ENCODE data around the gene LASP1NB.

Gene LASP1NB

DNA sequence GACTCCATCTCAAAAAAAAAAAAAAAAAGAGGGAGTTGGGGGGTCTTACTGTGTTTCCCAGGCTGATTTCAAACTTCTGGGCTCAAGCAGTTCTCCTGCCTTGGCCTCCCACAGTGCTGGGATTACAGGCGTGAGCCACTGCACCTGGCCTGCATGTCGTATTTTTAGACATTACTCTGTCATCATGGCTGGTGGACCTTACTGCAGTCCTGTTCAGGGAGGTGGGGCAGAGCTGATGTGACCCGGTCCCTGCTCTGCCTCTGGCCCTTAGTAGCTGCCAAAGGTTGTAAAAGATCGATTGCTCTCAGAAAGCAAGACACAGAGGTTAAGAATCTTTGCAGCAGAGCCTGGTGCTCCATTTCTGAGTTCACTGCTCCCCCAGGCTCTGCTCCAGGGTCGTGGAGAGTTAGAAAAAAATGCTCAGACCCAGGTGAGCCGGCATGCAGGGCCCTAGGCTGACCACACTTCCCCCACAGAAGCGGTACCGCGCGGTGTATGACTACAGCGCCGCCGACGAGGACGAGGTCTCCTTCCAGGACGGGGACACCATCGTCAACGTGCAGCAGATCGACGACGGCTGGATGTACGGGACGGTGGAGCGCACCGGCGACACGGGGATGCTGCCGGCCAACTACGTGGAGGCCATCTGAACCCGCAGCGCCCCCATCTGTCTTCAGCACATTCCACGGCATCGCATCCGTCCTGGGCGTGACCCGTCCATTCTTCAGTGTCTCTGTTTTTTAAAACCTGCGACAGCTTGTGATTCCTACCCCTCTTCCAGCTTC, 7.1 kb upstream of the LASP1NB start:
- WGBS (ENCODE audit: low lambda C conversion rate) = 94% methylated on average over 23 of the region's 37 CpGs
- ChIA-PET CTCF (interaction anchor here (1.8 kb wide), 1 partner anchor 10 kb away, joined by 5 read pairs; no protein-coding TSS in a partner anchor), POLR2A (no interaction called here)
- no peak for TF ChIP-seq FOXJ3 (CRISPR knock-in tag; IDR thresholded peaks at IDR 0.05)
- no peak for TF ChIP-seq JUND (IDR thresholded peaks at IDR 0.05)
- TF ChIP-seq, protein P1, sequence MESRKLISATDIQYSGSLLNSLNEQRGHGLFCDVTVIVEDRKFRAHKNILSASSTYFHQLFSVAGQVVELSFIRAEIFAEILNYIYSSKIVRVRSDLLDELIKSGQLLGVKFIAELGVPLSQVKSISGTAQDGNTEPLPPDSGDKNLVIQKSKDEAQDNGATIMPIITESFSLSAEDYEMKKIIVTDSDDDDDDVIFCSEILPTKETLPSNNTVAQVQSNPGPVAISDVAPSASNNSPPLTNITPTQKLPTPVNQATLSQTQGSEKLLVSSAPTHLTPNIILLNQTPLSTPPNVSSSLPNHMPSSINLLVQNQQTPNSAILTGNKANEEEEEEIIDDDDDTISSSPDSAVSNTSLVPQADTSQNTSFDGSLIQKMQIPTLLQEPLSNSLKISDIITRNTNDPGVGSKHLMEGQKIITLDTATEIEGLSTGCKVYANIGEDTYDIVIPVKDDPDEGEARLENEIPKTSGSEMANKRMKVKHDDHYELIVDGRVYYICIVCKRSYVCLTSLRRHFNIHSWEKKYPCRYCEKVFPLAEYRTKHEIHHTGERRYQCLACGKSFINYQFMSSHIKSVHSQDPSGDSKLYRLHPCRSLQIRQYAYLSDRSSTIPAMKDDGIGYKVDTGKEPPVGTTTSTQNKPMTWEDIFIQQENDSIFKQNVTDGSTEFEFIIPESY (IDR thresholded peaks at IDR 0.05; ENCODE audit: borderline replicate concordance, low read depth) = no peak
- TF ChIP-seq RXRA (IDR thresholded peaks at IDR 0.05; ENCODE audit: borderline replicate concordance, low read depth) = no peak
- H3K4me3 ChIP-seq (ENCODE audit: low read depth in 2 of 2, low read length in 1 of 2) = no peak overlapping the region
- no peaks in the 10 kb centered on the region for H3K27me3 ChIP-seq (ENCODE audit: insufficient read depth)
- H2AFZ ChIP-seq (ENCODE audit: low read depth) = no peak overlapping the region
- H3K79me2 ChIP-seq (ENCODE audit: insufficient read depth) = peaks cover 17% of the 10 kb centered on the region; the same call in 1 of the 2 replicates
- no peaks in the 10 kb centered on the region for H3K9me2 ChIP-seq
- DNase-seq = no peak
- peaks cover 9 to 42% of the 10 kb centered on the region in 2 experiments; a peak in 2 of 4 replicates for H3K4me1 ChIP-seq (ENCODE audit: control insufficient read depth in 1 of 2, insufficient read depth in 2 of 2, low read depth in 1 of 2, low read length in 1 of 2)
- H3K9ac ChIP-seq = no peak overlapping the region
- H3F3A ChIP-seq (replicated peaks; ENCODE audit: insufficient read depth) = peaks cover 35% of the 10 kb centered on the region
- H3K4me2 ChIP-seq = no peak overlapping the region
- H4K20me1 ChIP-seq (ENCODE audit: insufficient read depth) = peaks cover 16% of the 10 kb centered on the region; the same call in 1 of the 2 replicates
- no peaks in the 10 kb centered on the region for H3K9me3 ChIP-seq
- no peak overlapping the region for H3K27ac ChIP-seq (ENCODE audit: low read depth in 2 of 2, low read length in 1 of 2)
- peaks cover 25 to 40% of the 10 kb centered on the region in 2 experiments for H3K36me3 ChIP-seq (replicated peaks in 1 of 2; ENCODE audit: control insufficient read depth in 1 of 2, insufficient read depth in 2 of 2, low read length in 1 of 2)

DNA sequence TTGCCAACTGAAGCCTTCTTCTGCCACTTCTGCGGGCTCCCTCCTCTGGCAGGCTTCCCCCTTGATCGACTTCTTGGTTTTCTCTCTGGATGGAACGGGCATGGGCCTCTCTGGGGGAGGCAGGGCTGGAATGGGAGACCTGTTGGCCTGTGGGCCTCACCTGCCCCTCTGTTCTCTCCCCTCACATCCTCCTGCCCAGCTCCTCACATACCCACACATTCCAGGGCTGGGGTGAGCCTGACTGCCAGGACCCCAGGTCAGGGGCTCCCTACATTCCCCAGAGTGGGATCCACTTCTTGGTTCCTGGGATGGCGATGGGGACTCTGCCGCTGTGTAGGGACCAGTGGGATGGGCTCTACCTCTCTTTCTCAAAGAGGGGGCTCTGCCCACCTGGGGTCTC, 6.5 kb upstream of the LASP1NB start:
- no peak for TF ChIP-seq RFX5 (IDR thresholded peaks at IDR 0.05; ENCODE audit: low read length)
- TF ChIP-seq FOXM1 (IDR thresholded peaks at IDR 0.05; ENCODE audit: low read depth) = no peak
- no peak for TF ChIP-seq RXRA (IDR thresholded peaks at IDR 0.05; ENCODE audit: borderline replicate concordance, low read depth)
- no peak for TF ChIP-seq GABPA (IDR thresholded peaks at IDR 0.05; ENCODE audit: low read depth)
- TF ChIP-seq JUND (IDR thresholded peaks at IDR 0.05) = no peak
- TF ChIP-seq, protein P2, sequence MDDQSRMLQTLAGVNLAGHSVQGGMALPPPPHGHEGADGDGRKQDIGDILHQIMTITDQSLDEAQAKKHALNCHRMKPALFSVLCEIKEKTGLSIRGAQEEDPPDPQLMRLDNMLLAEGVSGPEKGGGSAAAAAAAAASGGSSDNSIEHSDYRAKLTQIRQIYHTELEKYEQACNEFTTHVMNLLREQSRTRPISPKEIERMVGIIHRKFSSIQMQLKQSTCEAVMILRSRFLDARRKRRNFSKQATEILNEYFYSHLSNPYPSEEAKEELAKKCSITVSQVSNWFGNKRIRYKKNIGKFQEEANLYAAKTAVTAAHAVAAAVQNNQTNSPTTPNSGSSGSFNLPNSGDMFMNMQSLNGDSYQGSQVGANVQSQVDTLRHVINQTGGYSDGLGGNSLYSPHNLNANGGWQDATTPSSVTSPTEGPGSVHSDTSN (IDR thresholded peaks at IDR 0.05) = no peak
- TF ChIP-seq YY1 (IDR thresholded peaks at IDR 0.05; ENCODE audit: low read depth) = no peak
- no peak for TF ChIP-seq ELF1 (IDR thresholded peaks at IDR 0.05)
- TF ChIP-seq, protein P3, sequence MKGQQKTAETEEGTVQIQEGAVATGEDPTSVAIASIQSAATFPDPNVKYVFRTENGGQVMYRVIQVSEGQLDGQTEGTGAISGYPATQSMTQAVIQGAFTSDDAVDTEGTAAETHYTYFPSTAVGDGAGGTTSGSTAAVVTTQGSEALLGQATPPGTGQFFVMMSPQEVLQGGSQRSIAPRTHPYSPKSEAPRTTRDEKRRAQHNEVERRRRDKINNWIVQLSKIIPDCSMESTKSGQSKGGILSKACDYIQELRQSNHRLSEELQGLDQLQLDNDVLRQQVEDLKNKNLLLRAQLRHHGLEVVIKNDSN (IDR thresholded peaks at IDR 0.05; ENCODE audit: borderline replicate concordance, low read depth) = no peak
- no peak for TF ChIP-seq NFIC (IDR thresholded peaks at IDR 0.05; ENCODE audit: borderline replicate concordance)
- TF ChIP-seq EP300 (IDR thresholded peaks at IDR 0.05; ENCODE audit: borderline replicate concordance in 1 of 2, low read depth in 1 of 2, low read length in 1 of 2) = no peak
- TF ChIP-seq NRF1 (IDR thresholded peaks at IDR 0.05; ENCODE audit: low read depth, low read length) = no peak
- POLR2A ChIA-PET = no interaction called here
- no peak overlapping the region for H3K27ac ChIP-seq (ENCODE audit: low read depth in 2 of 2, low read length in 1 of 2)
- no peak overlapping the region for H2AFZ ChIP-seq (ENCODE audit: low read depth)
- DNase-seq = no peak
- no peaks in the 10 kb centered on the region for H3K9me2 ChIP-seq
- H3K9ac ChIP-seq = no peak overlapping the region
- WGBS (ENCODE audit: low lambda C conversion rate) = 92% methylated on average over 3 of the region's 5 CpGs
- peaks cover 39% of the 10 kb centered on the region for H3F3A ChIP-seq (replicated peaks; ENCODE audit: insufficient read depth)
- H3K4me1 ChIP-seq (ENCODE audit: control insufficient read depth in 1 of 2, insufficient read depth in 2 of 2, low read depth in 1 of 2, low read length in 1 of 2) = peaks cover 9 to 40% of the 10 kb centered on the region in 2 experiments; a peak in 2 of 4 replicates
- CTCF ChIA-PET = interaction anchor here (1.8 kb wide), 1 partner anchor 11 kb away, joined by 5 read pairs; no protein-coding TSS in a partner anchor
- H3K4me2 ChIP-seq = no peak overlapping the region
- H3K27me3 ChIP-seq (ENCODE audit: insufficient read depth) = no peaks in the 10 kb centered on the region
- peaks cover 12% of the 10 kb centered on the region; the same call in 1 of the 2 replicates for H3K79me2 ChIP-seq (ENCODE audit: insufficient read depth)
- H3K4me3 ChIP-seq (ENCODE audit: low read depth in 2 of 2, low read length in 1 of 2) = no peak overlapping the region
- H3K36me3 ChIP-seq (replicated peaks in 1 of 2; ENCODE audit: control insufficient read depth in 1 of 2, insufficient read depth in 2 of 2, low read length in 1 of 2) = peaks cover 25 to 40% of the 10 kb centered on the region in 2 experiments
- H3K9me3 ChIP-seq = no peaks in the 10 kb centered on the region
- 0 out of 2 replicates have a peak, but pooled peaks cover 14% of the 10 kb centered on the region for H4K20me1 ChIP-seq (ENCODE audit: insufficient read depth)

All from SK-N-SH (cell line).